Prostate gland (tissue), 2 donors: ENCODE data around the gene MIOX.

Experiments used
- CTCF ChIP-seq, 4 experiments: fragments of 200-600 bp in 2 of 4; fragments of 450-650 bp in 2 of 4; sonication (generic) in 2 of 4; IDR thresholded peaks; 1 replicate in 3 of 4; 2 replicates in 1 of 4; pipeline ENCODE4 v1.5.1; 2016 to 2019; ENCODE audit warnings: antibody characterized with exemption in 4 of 4, mild to moderate bottlenecking in 2 of 4, moderate library complexity in 2 of 4
- POLR2A ChIP-seq: fragments of 450-650 bp; IDR thresholded peaks from one replicate; pipeline ENCODE4 v1.6.1; 2016; ENCODE audit warnings: antibody characterized with exemption, mild to moderate bottlenecking

GRCh38 chr22:50438305-50439275 lies 48.1 kb upstream of the MIOX start:
- TF ChIP-seq POLR2A, result no peak
- TF ChIP-seq CTCF (IDR thresholded peaks at IDR 0.05), result no peak
